Uterus (tissue), 2 donors: ENCODE results near the gene WHAMM.

Experiments used
- CTCF ChIP-seq, 4 experiments: fragments of 200-600 bp in 2 of 4; fragments of 450-650 bp in 2 of 4; sonication (generic) in 2 of 4; IDR thresholded peaks; one replicate each; pipeline ENCODE4 v1.5.1; 2016 to 2019; ENCODE audit warnings: antibody characterized with exemption in 4 of 4, mild to moderate bottlenecking in 2 of 4, moderate library complexity in 1 of 4
- POLR2A ChIP-seq, 2 donors: fragments of 450-650 bp; IDR thresholded peaks; one replicate each; pipeline ENCODE4 v1.6.1; 2016; ENCODE audit warnings: antibody characterized with exemption in 2 of 2, mild to moderate bottlenecking in 1 of 2, moderate library complexity in 1 of 2

GRCh38 chr15:82856397-82857170 is 47.2 kb downstream of the WHAMM start:
- TF ChIP-seq CTCF (IDR thresholded peaks at IDR 0.05) (no peak), POLR2A (IDR thresholded peaks at IDR 0.05) (no peak)
